ENCODE data around the gene SPTBN1. TPM values are rescaled to one million over a fixed set of nuclear protein-coding genes. Genes with fewer than 3 reads are reported as not detected.

The SPTBN1 gene
- total RNA-seq, 1 experiment from 2014 or later: 171 TPM

GRCh38 chr2:54605836-54606235, 149.7 kb downstream of the SPTBN1 start:
- intact Hi-C loops (cut with micrococcal nuclease): no loop called here
- Mint-ChIP-seq H3K4me1 (ENCODE audit: insufficient read depth, unreplicated experiment) (peaks cover 31% of the 10 kb centered on the region), H3K36me3 (ENCODE audit: insufficient read depth, unreplicated experiment) (peaks cover 8% of the 10 kb centered on the region), H3K27me3 (ENCODE audit: insufficient read depth, unreplicated experiment) (no peaks in the 10 kb centered on the region), H3K9me3 (ENCODE audit: unreplicated experiment) (no peaks in the 10 kb centered on the region), H3K4me3 (ENCODE audit: unreplicated experiment) (no peak overlapping the region), H3K27ac (ENCODE audit: low read depth, unreplicated experiment) (no peak overlapping the region)
- no peak for DNase-seq (ENCODE audit: unreplicated experiment)
- ChIA-PET POLR2A (interaction anchor here (1.3 to 3.1 kb wide), 3 partner anchors 8 to 47 kb away, joined by 3 to 14 read pairs (median 8); no protein-coding TSS in a partner anchor), CTCF (interaction anchor here (0.6 to 1.1 kb wide), 3 partner anchors 52 to 571 kb away, joined by 3 read pairs; no protein-coding TSS in a partner anchor)
- TF ChIP-seq CTCF (IDR thresholded peaks at IDR 0.05; ENCODE audit: unreplicated experiment): no peak
- no TSS peak for BruUV-seq (replicated peaks)

GRCh38 chr2:54606393-54606958, 150.3 kb downstream of the SPTBN1 start:
- ChIA-PET CTCF (interaction anchor here (0.7 to 1.1 kb wide), 2 partner anchors 9 to 500 kb away, joined by 3 to 4 read pairs; no protein-coding TSS in a partner anchor), POLR2A (interaction anchor here (0.7 to 1.3 kb wide), 4 partner anchors 36 to 82 kb away, joined by 3 to 4 read pairs (median 3); no protein-coding TSS in a partner anchor)
- Mint-ChIP-seq H3K4me1 (ENCODE audit: insufficient read depth, unreplicated experiment) (peaks cover 31% of the 10 kb centered on the region), H3K36me3 (ENCODE audit: insufficient read depth, unreplicated experiment) (peaks cover 5% of the 10 kb centered on the region), H3K27ac (ENCODE audit: low read depth, unreplicated experiment) (no peak overlapping the region), H3K4me3 (ENCODE audit: unreplicated experiment) (no peak overlapping the region), H3K9me3 (ENCODE audit: unreplicated experiment) (no peaks in the 10 kb centered on the region), H3K27me3 (ENCODE audit: insufficient read depth, unreplicated experiment) (no peaks in the 10 kb centered on the region)
- intact Hi-C loops (cut with micrococcal nuclease): no loop called here
- no TSS peak for BruUV-seq (replicated peaks)
- no peak for TF ChIP-seq CTCF (IDR thresholded peaks at IDR 0.05; ENCODE audit: unreplicated experiment)
- DNase-seq (ENCODE audit: unreplicated experiment): no peak

- H3K36me3 Mint-ChIP-seq (ENCODE audit: insufficient read depth, unreplicated experiment): peaks cover 9% of the 10 kb centered on the region
- intact Hi-C loops (cut with micrococcal nuclease): no loop called here
- no peaks in the 10 kb centered on the region for H3K27me3 Mint-ChIP-seq (ENCODE audit: insufficient read depth, unreplicated experiment)
- TF ChIP-seq CTCF (IDR thresholded peaks at IDR 0.05; ENCODE audit: unreplicated experiment): no peak
- peaks cover 24% of the 10 kb centered on the region for H3K4me1 Mint-ChIP-seq (ENCODE audit: insufficient read depth, unreplicated experiment)
- DNase-seq (ENCODE audit: unreplicated experiment): no peak
- H3K27ac Mint-ChIP-seq (ENCODE audit: low read depth, unreplicated experiment): no peak overlapping the region
- CTCF ChIA-PET: interaction anchor here (1.8 kb wide), 1 partner anchor 8 kb away, joined by 6 read pairs; no protein-coding TSS in a partner anchor
- no peak overlapping the region for H3K4me3 Mint-ChIP-seq (ENCODE audit: unreplicated experiment)
- BruUV-seq (replicated peaks): no TSS peak
- POLR2A ChIA-PET: interaction anchor here (0.7 to 3.2 kb wide), 4 partner anchors 9 to 51 kb away, joined by 3 to 9 read pairs (median 4); no protein-coding TSS in a partner anchor
- H3K9me3 Mint-ChIP-seq (ENCODE audit: unreplicated experiment): no peaks in the 10 kb centered on the region
These were observed 152.1 kb downstream of the SPTBN1 start for GRCh38 chr2:54608224-54608623.

GRCh38 chr2:54609241-54609640, 153.1 kb downstream of the SPTBN1 start:
- H3K27ac Mint-ChIP-seq (ENCODE audit: low read depth, unreplicated experiment): no peak overlapping the region
- POLR2A ChIA-PET: interaction anchor here (0.7 to 3.2 kb wide), 5 partner anchors 10 to 442 kb away, joined by 3 to 9 read pairs (median 3); no protein-coding TSS in a partner anchor
- no peak for TF ChIP-seq CTCF (IDR thresholded peaks at IDR 0.05; ENCODE audit: unreplicated experiment)
- no peak for DNase-seq (ENCODE audit: unreplicated experiment)
- CTCF ChIA-PET: interaction anchor here (1.8 kb wide), 1 partner anchor 9 kb away, joined by 6 read pairs; no protein-coding TSS in a partner anchor
- H3K4me3 Mint-ChIP-seq (ENCODE audit: unreplicated experiment): no peak overlapping the region
- peaks cover 15% of the 10 kb centered on the region for H3K36me3 Mint-ChIP-seq (ENCODE audit: insufficient read depth, unreplicated experiment)
- intact Hi-C loops (cut with micrococcal nuclease): no loop called here
- H3K27me3 Mint-ChIP-seq (ENCODE audit: insufficient read depth, unreplicated experiment): no peaks in the 10 kb centered on the region
- peaks cover 33% of the 10 kb centered on the region for H3K4me1 Mint-ChIP-seq (ENCODE audit: insufficient read depth, unreplicated experiment)
- no TSS peak for BruUV-seq (replicated peaks)
- H3K9me3 Mint-ChIP-seq (ENCODE audit: unreplicated experiment): no peaks in the 10 kb centered on the region
